ENCODE results near the gene LCT. TPM values are rescaled to one million over a fixed set of nuclear protein-coding genes. Genes with fewer than 3 reads are reported as not detected.
"Not testable (repeated sequence)": the region's sequence is repeated elsewhere in the genome, so short reads cannot be mapped to it uniquely, and the experiment has no call there.

The LCT gene
- 0.03 TPM for polyA plus RNA-seq (ENCODE audit: insufficient read length)
- long read RNA-seq, donor 1 = 0 reads
- long read RNA-seq, donor 2 = 0 reads
- long read RNA-seq, donor 3 = 0 reads
- long read RNA-seq, donor 4 = 0 reads
- long read RNA-seq, donor 5 = 0 reads
- long read RNA-seq, donor 6 = 0 reads
- long read RNA-seq, donor 7 = 0 reads
- long read RNA-seq, donor 8 = 0 reads

DNA sequence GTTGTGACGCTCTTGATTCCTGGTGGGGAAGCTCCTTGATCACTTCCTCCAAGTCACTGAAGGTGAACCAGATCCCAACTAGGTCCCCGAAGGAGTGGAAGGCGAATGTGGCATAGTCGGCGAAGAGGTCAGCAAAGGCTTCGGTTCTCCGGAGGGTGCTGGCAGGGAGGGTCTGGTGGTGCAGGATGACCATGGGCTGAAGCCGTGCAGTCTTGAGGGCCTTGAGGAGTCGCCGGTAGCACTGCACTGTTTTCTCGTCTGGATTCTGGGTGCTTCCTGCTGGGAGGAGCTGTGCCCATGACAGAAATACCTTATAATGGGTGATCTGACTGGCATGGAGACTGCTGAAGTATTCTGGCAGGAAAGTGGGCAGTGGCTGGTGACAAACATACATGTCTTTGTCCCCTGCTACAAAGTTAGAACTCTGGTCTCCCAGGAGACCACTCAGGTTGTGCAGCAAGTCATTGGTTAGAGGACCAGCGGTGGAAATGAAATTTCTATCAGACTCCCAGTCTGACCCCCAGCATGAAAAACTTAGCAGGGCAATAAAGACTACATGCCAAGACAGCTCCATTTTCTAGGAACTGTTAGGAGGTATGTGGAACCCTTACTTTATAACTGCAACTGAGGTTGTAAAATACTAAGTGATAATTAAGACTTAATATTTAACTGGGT, at the start of gene LCT:
Gene LCT, minus strand, starts transcription at position 589 of the 675 bp plus-strand sequence. Its CDS starts 15 bp downstream, at position 574.
- no peak for DNase-seq

DNA sequence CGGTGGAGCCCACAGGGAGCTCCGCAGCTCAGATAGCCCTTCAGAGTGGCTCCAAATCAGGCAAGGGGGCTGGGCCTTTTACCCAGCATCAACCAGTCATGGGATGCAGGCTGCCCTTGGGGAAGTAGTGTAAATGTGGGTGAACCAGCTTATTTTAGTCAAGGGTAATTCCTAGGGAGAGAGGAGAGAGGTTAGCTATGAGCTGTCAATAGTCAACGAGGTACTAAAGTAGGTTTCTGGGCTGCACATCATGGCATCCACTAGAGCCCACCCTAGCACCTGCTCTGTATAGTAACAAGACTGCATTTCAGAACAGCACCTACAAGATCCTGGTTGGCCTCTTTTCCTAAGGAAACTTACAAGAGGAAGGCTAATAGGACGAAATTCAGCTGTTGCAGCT, 48.7 kb upstream of the LCT start:
- no peak for DNase-seq

DNA sequence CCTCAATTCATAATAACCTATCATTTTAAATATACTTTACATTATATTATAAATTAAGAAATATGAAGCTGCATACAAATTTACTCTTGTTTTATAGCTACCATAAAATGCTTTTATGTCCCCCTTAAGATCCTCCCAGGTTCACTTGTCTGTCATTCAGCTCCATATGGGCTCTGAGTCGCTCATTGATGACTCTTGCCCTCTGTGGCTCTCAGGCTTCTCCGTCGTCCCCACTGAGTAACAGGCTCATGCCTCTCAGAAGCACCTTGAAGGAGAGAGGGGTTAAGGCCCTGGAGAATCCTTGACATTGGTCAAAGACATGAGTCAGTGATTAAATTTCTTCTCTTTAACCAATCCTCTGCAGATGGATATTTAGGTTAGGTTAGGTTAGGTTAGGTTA, 45.4 kb upstream of the LCT start:
- no peak for DNase-seq

DNA sequence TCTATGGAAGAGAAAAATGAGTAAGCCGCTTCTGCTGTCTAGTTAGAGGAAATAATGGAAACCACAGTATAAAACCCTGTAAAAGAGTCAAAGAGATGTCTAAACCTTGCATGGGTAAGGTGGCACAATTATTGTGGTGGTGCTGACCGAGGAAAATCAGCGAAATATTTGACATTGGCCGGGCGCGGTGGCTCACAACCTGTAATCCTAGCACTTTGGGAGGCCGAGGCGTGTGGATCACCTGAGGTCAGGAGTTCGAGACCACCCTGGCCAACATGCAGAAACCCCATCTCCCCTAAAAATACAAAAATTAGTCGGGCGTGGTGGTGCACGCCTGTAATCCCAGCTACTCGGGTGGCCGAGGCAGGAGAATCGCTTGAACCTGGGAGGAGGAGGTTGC, 39.8 kb upstream of the LCT start:
- DNase-seq = not testable (repeated sequence)

DNA sequence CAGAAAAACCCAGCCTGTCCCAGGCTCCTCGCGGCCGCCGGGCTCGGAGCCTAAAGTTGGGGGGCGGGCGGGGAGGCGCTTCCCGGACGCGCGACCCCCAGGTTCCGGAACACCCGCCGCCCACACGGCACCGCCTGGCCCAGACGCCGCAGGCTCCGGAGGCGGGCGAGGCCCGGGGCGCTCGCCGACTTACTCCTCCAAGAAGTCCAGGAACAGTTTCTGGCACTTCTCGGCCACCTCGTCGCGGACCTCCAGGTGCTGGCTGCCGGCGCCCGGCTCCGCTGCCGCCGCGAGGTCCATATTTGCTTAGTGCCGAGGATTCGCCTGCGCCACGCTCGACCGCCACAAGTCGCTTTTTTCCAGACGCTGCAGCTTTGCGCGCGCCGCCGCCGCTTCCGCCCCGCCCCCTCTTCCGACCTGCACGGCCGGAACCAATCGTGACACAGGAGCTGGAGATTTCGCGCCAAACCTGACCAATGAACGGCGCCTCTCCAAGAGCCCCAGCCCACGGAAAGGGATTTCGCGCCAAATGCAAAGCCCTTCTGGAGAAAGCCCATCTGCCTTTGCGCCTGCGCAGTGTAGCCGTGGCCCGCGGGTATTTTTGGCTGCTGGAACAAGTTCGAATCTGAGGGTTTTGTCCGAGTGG, 39.2 kb upstream of the LCT start, which contains the start of gene MCM6:
Gene MCM6, minus strand, starts transcription at position 378 of the 646 bp plus-strand sequence. Its CDS starts 78 bp downstream, at position 300.
- DNase-seq = peak; percentile 98

DNA sequence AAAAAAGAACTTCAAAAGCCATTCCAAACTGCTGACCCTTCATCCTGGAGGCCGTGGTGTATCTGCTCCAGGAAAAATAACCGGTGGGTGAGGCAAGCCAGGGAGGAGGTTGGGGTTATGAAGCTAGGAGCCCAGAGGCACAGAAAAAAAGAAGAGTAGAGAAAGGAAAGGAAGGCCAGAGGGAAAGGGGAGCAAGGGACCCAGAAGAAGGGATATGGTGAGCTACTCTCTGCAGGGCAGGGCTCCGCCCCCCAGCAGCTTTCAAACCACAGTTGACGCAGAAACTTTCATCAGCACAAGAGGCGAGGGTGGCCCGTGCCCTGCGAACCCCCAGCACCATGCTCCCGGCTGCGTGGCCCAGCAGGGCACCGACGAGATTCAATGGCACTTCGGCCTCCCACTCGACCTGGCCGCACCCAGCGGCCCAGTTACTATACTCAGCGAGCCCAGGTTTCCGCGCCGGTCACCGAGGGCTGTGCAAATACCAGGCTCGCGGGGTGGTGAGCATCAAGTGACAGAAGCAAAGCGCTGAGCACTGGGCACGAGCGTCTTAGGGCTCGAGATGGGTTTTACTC, 38.6 kb upstream of the LCT start:
- DNase-seq = peak; percentile 52

DNA sequence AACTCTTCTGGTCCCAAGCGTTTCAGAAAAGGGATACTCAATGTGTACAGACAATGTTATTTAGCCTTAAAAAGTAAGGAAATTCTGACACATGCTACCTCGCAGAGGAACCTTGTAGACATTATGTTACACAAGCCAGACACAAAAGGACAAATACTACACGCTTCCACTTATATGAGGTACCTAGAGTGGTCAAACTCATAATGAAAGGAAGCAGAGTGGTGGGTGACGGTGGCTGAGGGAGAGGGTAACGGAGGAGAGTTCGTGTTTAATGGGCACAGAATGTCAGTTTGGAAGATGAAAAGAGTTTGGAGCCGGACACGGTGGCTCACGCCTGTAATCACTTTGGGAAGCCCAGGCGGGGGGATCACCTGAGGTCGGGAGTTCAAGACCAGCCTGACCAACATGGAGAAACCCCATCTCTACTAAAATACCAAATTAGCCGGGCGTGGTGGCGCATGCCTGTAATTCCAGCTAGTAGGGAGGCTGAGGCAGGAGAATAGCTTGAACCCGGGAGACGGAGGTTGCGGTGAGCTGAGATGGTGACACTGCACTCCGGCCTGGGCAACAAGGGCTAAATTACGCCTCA, 37.9 kb upstream of the LCT start:
- DNase-seq = no peak

DNA sequence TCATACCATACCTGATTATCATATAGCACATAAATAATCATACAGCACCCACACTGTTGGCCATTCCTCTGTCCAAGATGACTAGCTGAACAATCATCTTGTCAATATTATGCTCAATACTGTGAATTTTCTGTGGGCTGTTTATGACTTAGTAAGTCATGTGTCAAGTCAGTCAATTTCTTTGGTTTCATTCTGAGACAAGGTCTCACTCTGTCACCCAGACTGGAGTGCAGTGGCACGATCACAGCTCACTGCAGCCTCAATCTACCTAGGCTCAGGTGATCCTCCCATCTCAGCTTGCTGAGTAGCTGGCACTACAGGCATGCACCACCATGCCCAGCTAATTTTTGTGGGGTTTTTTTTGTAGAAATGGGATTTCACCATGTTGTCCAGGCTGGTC, 33.6 kb upstream of the LCT start:
- no peak for DNase-seq

DNA sequence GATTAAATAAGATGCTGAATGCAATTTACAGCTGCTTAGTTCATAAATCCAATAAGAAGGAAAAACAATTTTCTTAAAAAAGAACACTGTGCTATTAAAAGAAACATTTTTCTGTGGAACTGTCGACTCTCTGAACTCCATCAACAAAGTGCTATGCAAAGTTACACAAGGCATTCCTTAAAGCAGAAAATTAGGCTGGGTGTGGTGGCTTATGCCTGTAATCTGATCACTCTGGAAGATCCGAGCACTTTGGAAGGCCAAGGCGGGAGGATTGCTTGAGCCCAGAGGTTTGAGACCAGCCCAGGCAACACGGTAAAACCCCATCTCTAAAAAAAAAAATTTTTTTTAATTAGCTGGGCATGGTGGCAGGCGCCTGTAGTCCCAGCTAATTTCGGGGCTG, 26.2 kb upstream of the LCT start:
- no peak for DNase-seq

DNA sequence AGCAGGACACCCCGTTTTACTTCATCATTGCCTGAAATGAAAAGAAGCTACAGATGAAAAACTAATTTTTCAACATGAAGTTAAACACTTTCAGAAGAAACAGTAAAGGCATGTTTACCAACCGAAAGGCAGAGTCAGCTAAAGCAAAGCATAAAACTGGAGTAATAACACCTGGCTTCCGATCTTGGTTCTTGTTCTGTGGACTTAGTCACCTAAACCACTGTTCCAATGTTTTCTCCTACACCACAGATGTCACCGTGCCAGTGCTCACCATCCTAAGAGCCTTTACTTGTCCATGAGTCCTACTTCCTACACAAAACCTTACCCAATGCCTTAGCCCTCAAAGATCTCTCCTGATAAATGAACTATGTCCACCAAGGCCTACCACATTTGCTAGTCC, 25.7 kb upstream of the LCT start:
- DNase-seq = no peak

DNA sequence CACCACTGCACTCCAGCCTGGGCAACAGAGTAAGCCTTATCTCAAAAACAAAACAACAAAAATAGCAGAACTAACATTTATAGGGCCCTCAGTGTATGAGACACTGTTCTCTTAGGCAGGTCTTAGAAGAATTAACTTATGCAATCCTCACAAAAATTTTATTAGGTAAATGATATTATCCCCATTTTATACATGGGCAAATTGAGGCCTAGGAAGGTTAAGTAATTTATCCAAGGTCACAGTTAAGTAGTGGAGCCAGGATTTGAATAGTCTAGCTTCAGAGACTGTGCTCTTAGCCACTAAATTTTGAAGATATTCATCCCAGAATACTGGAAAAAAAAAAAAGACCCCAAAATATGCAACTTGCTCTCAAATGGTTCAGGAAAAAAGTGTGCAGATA, 16.4 kb upstream of the LCT start:
- no peak for DNase-seq

DNA sequence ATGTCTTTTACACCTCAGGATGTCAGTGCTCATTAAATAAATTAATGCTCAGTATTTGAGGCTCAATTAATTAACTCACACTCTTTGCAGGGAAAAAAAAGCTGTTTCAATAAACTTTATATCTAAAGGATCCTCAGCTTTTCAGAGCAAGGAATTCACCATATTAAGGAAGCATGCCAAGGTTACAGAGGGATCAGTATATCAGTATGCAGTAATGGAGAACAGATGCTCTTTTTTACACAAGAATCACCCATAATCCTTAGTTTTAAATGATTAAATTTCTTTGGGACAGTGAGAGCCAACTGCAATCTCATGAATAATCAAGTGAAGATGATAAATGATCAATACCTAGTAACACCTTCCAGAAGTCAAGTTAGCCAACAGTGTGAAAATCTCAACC, 14.9 kb upstream of the LCT start:
- DNase-seq = no peak

DNA sequence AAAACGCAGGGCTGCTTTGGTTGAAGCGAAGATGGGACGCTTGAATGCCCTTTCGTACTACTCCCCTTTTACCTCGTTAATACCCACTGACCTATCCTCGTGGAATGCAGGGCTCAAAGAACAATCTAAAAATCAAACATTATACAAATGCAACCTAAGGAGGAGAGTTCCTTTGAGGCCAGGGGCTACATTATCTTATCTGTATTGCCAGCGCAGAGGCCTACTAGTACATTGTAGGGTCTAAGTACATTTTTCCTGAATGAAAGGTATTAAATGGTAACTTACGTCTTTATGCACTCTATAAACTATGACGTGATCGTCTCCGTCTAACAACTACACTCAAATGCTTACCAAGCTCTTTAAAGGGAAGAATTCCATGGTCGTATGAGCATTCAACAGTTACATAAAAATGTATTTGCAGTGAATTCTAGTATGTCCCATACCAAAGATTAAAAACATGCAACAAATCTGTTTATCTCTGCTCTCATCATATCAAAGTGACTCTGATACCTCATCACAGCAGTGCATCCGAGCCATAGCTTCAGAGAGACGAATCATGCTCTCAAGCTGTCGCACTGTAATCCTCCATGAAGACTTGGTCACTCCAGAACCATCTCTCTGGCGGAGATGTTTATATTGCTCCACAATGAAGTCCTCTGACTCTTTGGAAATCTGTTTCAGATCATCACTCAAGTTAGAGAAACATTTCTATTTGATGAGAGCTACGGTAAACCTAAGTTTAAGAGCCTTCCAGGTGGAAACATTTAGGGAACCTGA, 14.1 kb upstream of the LCT start:
- no peak for DNase-seq

DNA sequence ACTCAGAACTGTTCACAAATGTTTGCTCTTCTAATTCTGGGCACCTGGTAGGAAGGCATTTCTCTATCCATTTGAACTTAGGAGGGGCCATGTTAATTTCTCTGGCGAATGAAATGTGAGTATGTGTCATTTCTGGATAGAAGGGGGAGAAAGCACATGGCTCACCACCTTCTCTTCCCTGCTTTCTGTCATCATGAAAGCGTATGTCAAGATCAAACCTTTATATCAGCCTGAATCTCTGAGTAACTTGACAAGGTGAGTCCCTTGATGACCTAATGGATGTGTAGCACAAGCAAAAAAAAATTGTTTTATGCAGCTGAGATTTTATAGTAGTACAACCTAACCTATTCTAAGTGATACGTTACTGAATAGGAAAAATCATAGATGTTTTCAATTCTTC, 12.1 kb upstream of the LCT start:
- no peak for DNase-seq

DNA sequence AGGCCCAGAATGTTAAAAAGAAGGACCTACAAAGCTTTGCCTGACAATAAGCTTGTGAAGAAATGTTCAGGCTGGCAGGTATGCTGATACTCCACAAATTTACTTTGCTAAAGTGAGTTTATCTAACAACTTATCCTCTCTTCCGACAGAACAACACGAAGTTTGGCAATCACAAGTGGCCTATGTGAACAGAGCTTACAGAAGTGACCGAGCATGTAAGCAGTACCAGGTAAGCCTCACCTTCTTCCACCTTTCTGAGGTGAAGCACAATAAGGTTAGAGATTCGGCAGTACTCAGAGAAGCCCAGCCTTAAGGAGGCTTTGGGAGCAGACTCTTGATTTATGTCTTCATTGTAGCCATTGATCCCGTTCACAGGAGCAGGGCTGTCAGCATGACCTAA, 9.0 kb upstream of the LCT start:
- DNase-seq = no peak

DNA sequence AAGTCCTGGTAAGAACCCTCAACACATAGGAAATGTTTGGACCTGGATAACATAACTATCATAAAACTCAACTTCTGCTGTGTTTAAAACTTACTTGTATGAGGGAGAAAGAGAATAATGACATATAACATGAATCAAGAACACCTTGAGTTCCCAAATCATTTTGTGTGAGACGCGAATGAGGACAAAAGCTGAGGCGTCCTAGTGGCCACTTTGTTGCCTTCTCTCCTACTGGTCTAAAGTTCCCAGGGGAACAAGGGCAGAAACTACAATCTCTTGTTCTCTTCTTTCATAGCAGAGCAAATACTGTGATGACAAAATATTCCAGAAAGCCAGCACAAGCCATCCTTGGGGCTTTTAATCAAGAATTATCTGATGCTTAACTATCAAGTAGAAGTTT, 8.3 kb upstream of the LCT start:
- no peak for DNase-seq

DNA sequence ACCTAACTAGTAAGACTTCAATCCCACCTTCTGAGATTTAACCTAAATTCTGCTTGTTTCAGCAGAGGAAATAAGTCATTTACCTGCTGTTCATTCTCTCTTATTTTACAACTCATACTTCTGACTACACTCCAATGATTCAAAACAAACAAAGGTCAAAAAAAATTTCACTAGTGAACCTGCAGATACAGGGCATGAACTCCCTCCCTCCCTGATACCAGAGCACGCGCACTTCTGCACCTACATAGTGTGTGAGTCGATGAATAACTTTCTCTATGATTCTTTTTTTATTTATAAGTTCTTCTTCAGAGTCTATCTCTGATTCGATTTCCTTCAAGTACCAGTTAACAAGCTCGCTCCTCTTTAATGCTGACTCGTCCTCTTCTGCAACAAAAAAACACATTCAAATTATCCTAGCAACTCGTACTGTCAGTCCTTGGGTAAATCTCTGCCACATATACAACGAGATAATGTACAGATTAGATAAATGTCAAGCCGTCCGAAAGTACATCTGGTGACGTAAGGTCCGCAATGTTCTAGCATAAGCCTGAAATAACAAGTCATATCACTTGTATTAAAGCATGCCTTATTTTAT, 7.4 kb upstream of the LCT start:
- no peak for DNase-seq

DNA sequence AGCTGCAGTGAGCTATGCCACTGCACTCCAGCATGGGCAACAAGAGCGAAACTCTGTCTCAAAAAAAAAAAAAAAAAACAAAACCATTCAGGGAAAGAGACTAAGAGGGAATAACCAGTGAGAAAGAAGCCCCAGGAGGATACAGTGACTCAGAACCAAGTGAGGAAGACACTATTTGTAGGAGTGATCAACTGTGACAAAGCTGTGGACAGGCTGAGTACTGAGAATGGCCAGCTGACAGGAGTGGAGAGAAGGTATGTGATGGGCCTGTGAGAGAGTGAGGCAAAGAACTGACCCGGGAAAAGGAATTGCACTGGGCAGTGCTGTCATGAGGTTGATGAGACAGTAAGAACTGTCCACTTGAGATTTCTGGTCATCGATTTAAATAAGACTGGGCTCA, 6.7 kb upstream of the LCT start:
- no peak for DNase-seq

DNA sequence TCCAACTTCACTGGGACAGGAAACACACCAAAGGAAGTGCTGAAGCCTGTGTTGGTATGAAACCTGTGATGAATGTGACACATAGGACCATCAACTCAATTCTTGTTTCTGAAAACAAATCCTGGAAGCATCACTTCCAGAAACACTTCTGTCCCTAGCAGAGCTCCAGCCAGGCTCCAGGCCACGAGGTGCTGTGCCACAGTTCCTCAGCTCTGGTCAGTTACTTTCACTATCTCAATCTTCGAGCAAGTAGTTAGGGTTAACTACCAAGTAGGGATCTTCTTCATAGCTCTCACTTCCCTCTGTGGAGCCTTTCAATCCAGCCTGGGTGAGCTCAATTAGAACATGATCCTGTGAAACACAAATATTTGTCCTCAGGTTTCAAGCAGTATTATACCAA, 3.6 kb upstream of the LCT start:
- no peak for DNase-seq

DNA sequence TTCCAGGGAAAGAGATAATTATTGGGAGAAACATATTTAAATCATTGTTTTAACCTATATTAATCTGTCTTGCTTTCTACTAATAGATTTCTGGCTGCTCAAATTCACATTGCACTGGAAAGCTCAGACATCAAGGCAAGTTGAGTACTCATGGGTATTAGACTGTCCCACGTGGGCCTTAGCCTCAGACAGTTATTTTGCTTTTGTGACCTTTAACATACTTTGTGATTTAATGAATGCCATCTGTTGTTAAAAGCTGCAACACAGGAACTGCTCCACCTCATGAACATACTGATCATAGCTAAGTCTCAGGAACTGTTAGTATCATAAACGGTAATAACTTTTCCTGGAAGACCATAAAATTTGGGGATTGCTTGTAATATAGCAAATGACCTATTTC, 2.7 kb upstream of the LCT start:
- DNase-seq = no peak

DNA sequence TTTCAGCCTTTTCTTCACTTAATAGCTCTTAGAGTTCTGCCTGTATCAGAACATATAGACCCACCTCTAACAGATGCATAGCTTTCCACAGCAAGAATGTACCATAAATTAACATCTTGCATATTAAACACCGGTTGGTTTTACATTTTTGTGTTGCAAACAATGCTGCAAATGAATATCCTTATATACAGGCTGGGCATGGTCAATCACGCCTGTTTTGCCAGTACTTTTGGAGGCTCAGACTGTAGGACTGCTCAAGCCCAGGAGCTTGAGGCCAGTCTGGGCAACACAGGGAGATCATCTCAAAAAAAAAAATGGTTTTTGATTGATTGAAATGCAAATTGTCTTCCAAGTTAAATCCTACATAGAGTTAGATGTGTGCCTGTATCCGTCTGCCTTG, 1.5 kb upstream of the LCT start:
- DNase-seq = no peak

DNA sequence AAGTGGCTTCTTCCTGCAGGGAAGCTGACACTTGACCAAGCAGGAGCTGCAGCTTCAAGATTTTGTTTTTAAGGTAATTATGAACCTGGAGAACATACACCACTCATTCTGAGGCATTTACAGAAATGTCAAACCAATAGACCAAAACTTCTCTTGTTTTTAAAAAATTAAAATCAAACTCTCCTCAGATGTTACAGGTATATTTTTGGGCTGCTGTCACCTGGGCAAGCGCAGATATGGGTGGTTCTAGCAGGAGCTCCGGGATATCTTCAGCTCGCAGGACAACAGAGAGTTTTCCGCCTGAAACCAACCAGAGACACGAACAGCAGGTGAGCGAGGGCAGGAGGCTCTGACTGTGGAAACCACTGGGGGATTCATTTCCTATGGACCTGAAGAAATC, 4.1 kb downstream of the LCT start:
- DNase-seq = no peak

All from left kidney (tissue), 8 donors.